Stimulated activated memory B cell treated with anti-CD40 and anti-IgM and Interleukin-4, amounts not matched to agents 10 μg/mL and 1 μg/mL and 100 μg/mL, for 72 hours (primary cell): ENCODE data around the gene MLYCD.
"Not testable (repeated sequence)": the region's sequence is repeated elsewhere in the genome, so short reads cannot be mapped to it uniquely, and the experiment has no call there.

Experiments used
- ATAC-seq: fragments of 150-1000 bp; cut with Tn5 transposase; 2 replicates; pipeline ENCODE4 v1.10.0; 2021
- H3K27ac Mint-ChIP-seq: one replicate; pipeline ENCODE4 v1.8.0; 2022; ENCODE audit warnings: mild to moderate bottlenecking, mixed read lengths
- H3K27me3 Mint-ChIP-seq: one replicate; pipeline ENCODE4 v1.8.0; 2022; ENCODE audit warnings: mixed read lengths
- H3K36me3 Mint-ChIP-seq: one replicate; pipeline ENCODE4 v1.8.0; 2022; ENCODE audit warnings: mixed read lengths
- H3K4me1 Mint-ChIP-seq: one replicate; pipeline ENCODE4 v1.8.0; 2022; ENCODE audit warnings: mixed read lengths
- H3K4me3 Mint-ChIP-seq: one replicate; pipeline ENCODE4 v1.8.0; 2022; ENCODE audit warnings: mild to moderate bottlenecking, moderate library complexity, mixed read lengths
- H3K9me3 Mint-ChIP-seq: one replicate; pipeline ENCODE4 v1.8.0; 2022; ENCODE audit warnings: mixed read lengths

Gene MLYCD

GRCh38 chr16:83949724-83950001, 50.7 kb downstream of the MLYCD start:
- Mint-ChIP-seq H3K9me3 (no peaks in the 10 kb centered on the region), H3K4me1 (peaks cover 24% of the 10 kb centered on the region), H3K27me3 (peaks cover 13% of the 10 kb centered on the region), H3K36me3 (no peaks in the 10 kb centered on the region), H3K4me3 (no peak overlapping the region), H3K27ac (no peak overlapping the region)
- no peak for ATAC-seq

GRCh38 chr16:83950862-83951399, 52.0 kb downstream of the MLYCD start:
- Mint-ChIP-seq H3K27me3 (peaks cover 26% of the 10 kb centered on the region), H3K4me1 (peaks cover 26% of the 10 kb centered on the region)
- ATAC-seq, H3K4me3 Mint-ChIP-seq, H3K36me3 Mint-ChIP-seq, H3K27ac Mint-ChIP-seq, H3K9me3 Mint-ChIP-seq: not testable (repeated sequence)

GRCh38 chr16:83951544-83951943, 52.6 kb downstream of the MLYCD start:
- H3K27me3 Mint-ChIP-seq = peaks cover 28% of the 10 kb centered on the region
- ATAC-seq = no peak
- H3K27ac Mint-ChIP-seq = no peak overlapping the region
- H3K4me3 Mint-ChIP-seq = no peak overlapping the region
- H3K4me1 Mint-ChIP-seq = peaks cover 27% of the 10 kb centered on the region
- H3K9me3 Mint-ChIP-seq = no peaks in the 10 kb centered on the region
- no peaks in the 10 kb centered on the region for H3K36me3 Mint-ChIP-seq

DNA sequence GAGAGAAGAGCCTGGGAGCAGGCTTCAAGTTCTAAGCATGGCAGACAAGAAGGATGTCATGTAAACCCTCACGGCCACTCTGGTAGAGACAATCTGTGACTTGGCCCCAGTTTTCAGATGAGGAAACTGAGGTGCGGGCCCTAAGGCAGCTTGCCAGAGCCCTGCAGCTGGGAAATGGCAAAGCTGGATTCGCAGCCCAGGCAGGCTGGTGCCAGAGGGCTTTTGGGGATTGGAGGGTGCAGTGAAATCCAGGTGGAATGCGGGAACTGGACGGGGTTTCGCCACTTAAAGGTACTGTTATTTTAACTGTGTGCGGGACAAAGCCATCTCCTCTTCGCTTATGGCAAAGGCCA, 53.6 kb downstream of the MLYCD start:
- Mint-ChIP-seq H3K4me3 (no peak overlapping the region), H3K36me3 (no peaks in the 10 kb centered on the region), H3K4me1 (peaks cover 33% of the 10 kb centered on the region), H3K27ac (peak overlapping the region; percentile 63), H3K27me3 (peaks cover 28% of the 10 kb centered on the region), H3K9me3 (no peaks in the 10 kb centered on the region)
- no peak for ATAC-seq

- H3K36me3 Mint-ChIP-seq = no peaks in the 10 kb centered on the region
- peak; percentile 86 for ATAC-seq
- no peaks in the 10 kb centered on the region for H3K9me3 Mint-ChIP-seq
- H3K4me1 Mint-ChIP-seq = peaks cover 33% of the 10 kb centered on the region
- peak within 1 kb of the TSS; percentile 63 for H3K27ac Mint-ChIP-seq
- H3K4me3 Mint-ChIP-seq = peak within 1 kb of the TSS; percentile 80
- H3K27me3 Mint-ChIP-seq = peaks cover 28% of the 10 kb centered on the region
These were observed 54.3 kb downstream of the MLYCD start, which contains the start of gene OSGIN1 for GRCh38 chr16:83952940-83953795. Gene OSGIN1, plus strand, starts transcription at chr16:83953240. Its CDS starts 4,432 bp downstream, at chr16:83957672.

DNA sequence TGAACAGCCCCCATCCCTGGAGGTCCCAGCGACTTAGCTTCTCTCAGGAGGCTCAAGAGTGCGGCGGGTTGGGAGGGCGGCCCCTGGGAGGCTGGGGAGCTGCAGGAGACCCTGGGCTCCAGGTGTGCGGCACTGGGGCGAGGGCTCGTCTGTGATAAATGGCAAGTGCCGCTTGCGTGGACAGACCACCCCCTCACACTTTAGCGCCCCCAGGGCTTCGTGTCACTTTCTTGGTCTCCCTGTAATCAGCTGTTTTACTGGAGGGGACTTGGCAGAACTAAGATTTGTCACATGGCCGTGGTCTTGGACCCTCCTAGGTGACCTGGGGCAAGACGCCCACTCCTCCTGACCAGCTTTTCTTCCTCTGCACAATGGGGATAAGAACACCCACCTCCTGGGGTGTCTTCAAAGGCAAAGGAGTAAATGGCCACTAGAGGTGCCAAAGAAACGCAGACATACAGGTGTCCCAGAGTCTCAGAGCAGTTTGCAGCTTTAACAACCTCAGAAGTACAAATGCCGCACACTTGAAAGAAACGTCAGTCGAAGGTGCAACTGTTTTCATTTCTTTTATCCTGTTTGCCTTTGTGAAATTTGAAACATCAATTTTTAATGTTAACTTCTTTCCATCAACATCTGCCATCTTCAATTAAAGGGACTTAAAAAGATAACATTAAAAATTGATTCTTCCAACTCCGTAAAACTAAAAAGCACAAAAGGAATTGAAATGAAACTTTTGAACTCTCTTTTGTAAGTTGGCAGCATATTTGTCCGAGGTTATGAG, 55.1 kb downstream of the MLYCD start:
- peak overlapping the region; percentile 63 for H3K27ac Mint-ChIP-seq

DNA sequence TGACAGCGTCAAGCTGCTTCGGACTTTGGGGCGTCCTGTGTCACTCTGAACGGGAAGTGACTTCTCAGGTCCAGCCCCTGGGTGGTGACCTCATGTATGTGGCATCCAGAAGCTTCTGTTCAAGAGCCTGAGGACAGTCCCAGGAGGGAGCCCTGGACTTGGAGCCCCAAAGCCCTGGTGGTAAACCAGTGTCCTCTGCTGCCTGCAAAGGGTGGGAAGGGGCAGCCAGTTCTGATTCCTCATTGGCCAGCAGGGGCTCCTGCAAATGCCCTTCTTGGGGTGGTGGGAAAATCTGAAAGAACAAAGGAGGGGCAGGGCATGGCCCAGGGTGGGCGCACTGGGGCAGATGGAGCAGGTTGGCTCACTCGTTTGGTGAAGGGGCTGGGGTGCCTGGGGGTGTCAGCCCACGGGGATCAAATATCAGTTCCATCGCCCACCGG, 55.7 kb downstream of the MLYCD start:
- Mint-ChIP-seq H3K4me3 (peak overlapping the region; percentile 12), H3K36me3 (no peaks in the 10 kb centered on the region), H3K27me3 (peaks cover 28% of the 10 kb centered on the region), H3K27ac (peak overlapping the region; percentile 22), H3K9me3 (no peaks in the 10 kb centered on the region), H3K4me1 (peaks cover 33% of the 10 kb centered on the region)
- no peak for ATAC-seq

More for the DNA sequence above, 55.1 kb downstream of the MLYCD start:
- peaks cover 33% of the 10 kb centered on the region for H3K4me1 Mint-ChIP-seq
- peaks cover 28% of the 10 kb centered on the region for H3K27me3 Mint-ChIP-seq
- no peaks in the 10 kb centered on the region for H3K36me3 Mint-ChIP-seq
- ATAC-seq = peak; percentile 63
- no peaks in the 10 kb centered on the region for H3K9me3 Mint-ChIP-seq
- H3K4me3 Mint-ChIP-seq = peak overlapping the region; percentile 80

- Mint-ChIP-seq H3K27me3 (peaks cover 28% of the 10 kb centered on the region), H3K36me3 (peaks cover under 1% of the 10 kb centered on the region), H3K4me3 (no peak overlapping the region), H3K27ac (no peak overlapping the region), H3K9me3 (no peaks in the 10 kb centered on the region), H3K4me1 (peaks cover 33% of the 10 kb centered on the region)
- no peak for ATAC-seq
These were observed 56.6 kb downstream of the MLYCD start for GRCh38 chr16:83955218-83956130.

DNA sequence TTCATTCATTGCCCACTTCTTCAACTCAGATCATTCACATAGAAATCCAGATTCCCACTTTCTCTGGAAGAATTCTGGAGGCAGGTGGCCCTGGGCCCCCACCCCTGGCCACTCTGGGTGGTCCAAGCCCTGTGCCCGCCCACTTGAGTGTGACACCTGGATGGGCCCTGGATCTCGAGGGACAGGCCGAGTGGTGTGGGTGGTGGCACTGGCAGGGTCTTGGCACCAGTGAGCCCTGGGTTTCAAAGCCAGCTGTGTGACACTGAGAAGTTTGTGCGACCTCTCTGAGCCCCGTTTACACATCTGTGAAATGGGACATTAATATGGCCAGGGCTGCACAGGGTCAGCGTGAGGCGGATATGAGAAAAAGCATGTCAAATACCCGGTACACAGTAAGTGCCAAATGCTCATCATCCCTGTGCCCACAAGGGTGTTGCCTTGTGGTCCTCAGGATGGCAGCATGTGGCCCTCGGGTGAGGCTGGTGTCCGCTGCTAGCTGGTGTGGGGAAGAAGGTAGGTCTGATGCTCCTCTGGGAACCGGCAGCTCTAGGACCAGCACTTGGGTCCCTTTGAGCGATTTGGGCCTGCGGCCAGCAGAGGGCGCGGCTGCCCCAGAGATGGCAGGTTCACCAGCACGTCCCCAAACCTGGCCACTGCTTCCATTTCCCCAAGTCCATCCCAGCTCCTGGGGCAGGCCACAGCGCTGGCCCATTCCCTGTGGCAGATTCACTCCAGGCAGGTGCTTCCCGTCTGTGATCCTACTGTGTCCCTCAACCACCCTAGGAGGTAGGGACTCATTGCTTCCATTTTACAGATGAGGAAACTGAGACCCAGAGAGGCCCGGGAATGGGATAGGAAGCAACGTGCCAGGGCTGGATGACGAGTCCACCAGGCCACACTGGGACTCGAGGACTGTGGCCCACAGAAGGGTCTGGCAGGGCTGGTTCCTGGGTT, 57.7 kb downstream of the MLYCD start:
- peak; percentile 65 for ATAC-seq
- Mint-ChIP-seq H3K27me3 (peaks cover 28% of the 10 kb centered on the region), H3K36me3 (peaks cover 6% of the 10 kb centered on the region), H3K4me1 (peaks cover 33% of the 10 kb centered on the region), H3K4me3 (no peak overlapping the region), H3K27ac (no peak overlapping the region), H3K9me3 (no peaks in the 10 kb centered on the region)

DNA sequence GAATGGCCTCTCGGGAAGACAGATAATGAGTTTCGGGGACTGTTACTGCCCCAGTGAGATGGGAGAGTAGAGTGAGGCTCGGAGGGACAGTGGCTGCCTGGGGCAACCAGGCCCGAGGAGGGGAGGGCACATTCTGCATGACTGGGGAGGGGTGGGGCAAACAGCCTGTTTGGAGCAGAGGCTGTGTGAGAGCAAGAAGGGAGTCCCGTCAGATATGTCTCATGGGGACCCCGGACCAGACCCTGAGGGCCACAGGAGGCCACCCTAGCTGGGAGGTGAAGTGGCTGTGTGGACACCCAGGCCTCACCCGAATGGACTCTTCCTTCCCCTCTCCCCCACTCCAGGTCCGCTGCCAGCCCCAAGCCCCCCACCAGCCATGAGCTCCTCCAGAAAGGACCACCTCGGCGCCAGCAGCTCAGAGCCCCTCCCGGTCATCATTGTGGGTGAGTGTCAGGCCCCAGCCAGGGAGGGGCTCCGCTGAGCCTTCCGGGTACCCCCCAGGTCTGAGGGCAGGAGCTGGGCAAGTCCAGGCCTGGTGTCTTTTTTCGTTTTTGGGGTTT, 58.5 kb downstream of the MLYCD start:
- Mint-ChIP-seq H3K4me3 (no peak overlapping the region), H3K36me3 (peaks cover 6% of the 10 kb centered on the region), H3K27me3 (peaks cover 28% of the 10 kb centered on the region), H3K4me1 (peaks cover 32% of the 10 kb centered on the region), H3K27ac (no peak overlapping the region), H3K9me3 (no peaks in the 10 kb centered on the region)
- no peak for ATAC-seq

- no peak overlapping the region for H3K4me3 Mint-ChIP-seq
- H3K36me3 Mint-ChIP-seq = peaks cover 6% of the 10 kb centered on the region
- H3K27ac Mint-ChIP-seq = no peak overlapping the region
- H3K27me3 Mint-ChIP-seq = peaks cover 28% of the 10 kb centered on the region
- no peaks in the 10 kb centered on the region for H3K9me3 Mint-ChIP-seq
- ATAC-seq = no peak
- H3K4me1 Mint-ChIP-seq = peaks cover 23% of the 10 kb centered on the region
These were observed 59.4 kb downstream of the MLYCD start for GRCh38 chr16:83958137-83958845.

GRCh38 chr16:83958846-83959565, 60.1 kb downstream of the MLYCD start:
- H3K9me3 Mint-ChIP-seq = no peaks in the 10 kb centered on the region
- H3K27ac Mint-ChIP-seq = no peak overlapping the region
- no peak for ATAC-seq
- no peak overlapping the region for H3K4me3 Mint-ChIP-seq
- H3K4me1 Mint-ChIP-seq = peaks cover 15% of the 10 kb centered on the region
- peaks cover 6% of the 10 kb centered on the region for H3K36me3 Mint-ChIP-seq
- H3K27me3 Mint-ChIP-seq = peaks cover 21% of the 10 kb centered on the region
